Effector memory CD4-positive, alpha-beta T cell (primary cell): ENCODE data around the gene DRAP1.

Experiments
- DNase-seq, 3 donors: peaks; one replicate each; pipeline ENCODE4 v3.0.0-alpha.2; 2020
- H3K27ac ChIP-seq: 2 replicates; pipeline ENCODE4 v1.7.0; 2013; ENCODE audit warnings: mild to moderate bottlenecking, low read length, moderate library complexity; ENCODE audit not compliant: insufficient read depth, poor library complexity, severe bottlenecking
- H3K27me3 ChIP-seq: replicated peaks from 2 replicates; pipeline ENCODE4 v1.7.0; 2013; ENCODE audit warnings: mild to moderate bottlenecking, low read length; ENCODE audit not compliant: insufficient read depth, control insufficient read depth, poor library complexity, severe bottlenecking
- H3K36me3 ChIP-seq: 2 replicates; pipeline ENCODE4 v1.7.0; 2013; ENCODE audit warnings: mild to moderate bottlenecking, low read length, moderate library complexity; ENCODE audit not compliant: control insufficient read depth, insufficient read depth
- H3K4me1 ChIP-seq: 2 replicates; pipeline ENCODE4 v1.7.0; 2013; ENCODE audit warnings: low read length, mild to moderate bottlenecking; ENCODE audit not compliant: control insufficient read depth, insufficient read depth, poor library complexity, severe bottlenecking
- H3K4me3 ChIP-seq: 2 replicates; pipeline ENCODE4 v1.7.0; 2013; ENCODE audit warnings: low read length, low read depth, mild to moderate bottlenecking; ENCODE audit not compliant: insufficient read depth, poor library complexity, severe bottlenecking
- H3K9me3 ChIP-seq: 2 replicates; pipeline ENCODE4 v1.7.0; 2013; ENCODE audit warnings: mild to moderate bottlenecking, low read length, moderate library complexity; ENCODE audit not compliant: control insufficient read depth

Gene DRAP1

GRCh38 chr11:65931773-65932557, 12.7 kb downstream of the DRAP1 start:
- H3K9me3 ChIP-seq: no peaks in the 10 kb centered on the region
- DNase-seq: no peak
- no peaks in the 10 kb centered on the region for H3K36me3 ChIP-seq
- H3K4me3 ChIP-seq: no peak overlapping the region
- H3K27me3 ChIP-seq: no peaks in the 10 kb centered on the region
- no peak overlapping the region for H3K27ac ChIP-seq
- peaks cover 15% of the 10 kb centered on the region for H3K4me1 ChIP-seq

GRCh38 chr11:65932558-65932919, 13.3 kb downstream of the DRAP1 start:
- peaks cover 13% of the 10 kb centered on the region for H3K4me1 ChIP-seq
- H3K36me3 ChIP-seq: no peaks in the 10 kb centered on the region
- no peak for DNase-seq
- no peaks in the 10 kb centered on the region for H3K27me3 ChIP-seq
- no peak overlapping the region for H3K27ac ChIP-seq
- H3K9me3 ChIP-seq: no peaks in the 10 kb centered on the region
- no peak overlapping the region for H3K4me3 ChIP-seq

- H3K9me3 ChIP-seq: no peaks in the 10 kb centered on the region
- peaks cover 3% of the 10 kb centered on the region for H3K4me1 ChIP-seq
- no peak overlapping the region for H3K4me3 ChIP-seq
- no peak overlapping the region for H3K27ac ChIP-seq
- no peaks in the 10 kb centered on the region for H3K27me3 ChIP-seq
- DNase-seq: no peak
- H3K36me3 ChIP-seq: no peaks in the 10 kb centered on the region
Measured at GRCh38 chr11:65934014-65934413, 14.8 kb downstream of the DRAP1 start.

GRCh38 chr11:65937766-65938165, 18.5 kb downstream of the DRAP1 start:
- H3K27me3 ChIP-seq: no peaks in the 10 kb centered on the region
- H3K9me3 ChIP-seq: no peaks in the 10 kb centered on the region
- DNase-seq: no peak
- no peak overlapping the region for H3K27ac ChIP-seq
- no peaks in the 10 kb centered on the region for H3K4me1 ChIP-seq
- no peak overlapping the region for H3K4me3 ChIP-seq
- no peaks in the 10 kb centered on the region for H3K36me3 ChIP-seq

- no peaks in the 10 kb centered on the region for H3K9me3 ChIP-seq
- no peaks in the 10 kb centered on the region for H3K36me3 ChIP-seq
- H3K27ac ChIP-seq: no peak overlapping the region
- H3K4me1 ChIP-seq: no peaks in the 10 kb centered on the region
- DNase-seq: no peak
- H3K4me3 ChIP-seq: no peak overlapping the region
- H3K27me3 ChIP-seq: no peaks in the 10 kb centered on the region
Measured at GRCh38 chr11:65941720-65942310, 22.6 kb downstream of the DRAP1 start.

GRCh38 chr11:65942531-65942930, 23.3 kb downstream of the DRAP1 start:
- Histone ChIP-seq H3K27ac (no peak overlapping the region), H3K4me3 (no peak overlapping the region)
- no peak for DNase-seq

GRCh38 chr11:65944191-65944590, 25.0 kb downstream of the DRAP1 start:
- Histone ChIP-seq H3K4me3 (no peak overlapping the region), H3K9me3 (no peaks in the 10 kb centered on the region), H3K4me1 (no peaks in the 10 kb centered on the region), H3K36me3 (no peaks in the 10 kb centered on the region), H3K27ac (no peak overlapping the region), H3K27me3 (no peaks in the 10 kb centered on the region)
- DNase-seq: no peak

More at GRCh38 chr11:65942531-65942930, 23.3 kb downstream of the DRAP1 start:
- Histone ChIP-seq H3K27me3 (no peaks in the 10 kb centered on the region), H3K36me3 (no peaks in the 10 kb centered on the region), H3K4me1 (no peaks in the 10 kb centered on the region), H3K9me3 (no peaks in the 10 kb centered on the region)

GRCh38 chr11:65944767-65945166, 25.5 kb downstream of the DRAP1 start:
- no peaks in the 10 kb centered on the region for H3K4me1 ChIP-seq
- no peaks in the 10 kb centered on the region for H3K27me3 ChIP-seq
- no peak overlapping the region for H3K27ac ChIP-seq
- H3K4me3 ChIP-seq: no peak overlapping the region
- H3K36me3 ChIP-seq: no peaks in the 10 kb centered on the region
- DNase-seq: no peak
- no peaks in the 10 kb centered on the region for H3K9me3 ChIP-seq

- DNase-seq: no peak
- H3K9me3 ChIP-seq: no peaks in the 10 kb centered on the region
- H3K27ac ChIP-seq: no peak within 1 kb of the TSS
- H3K4me3 ChIP-seq: no peak within 1 kb of the TSS
- H3K27me3 ChIP-seq: no peaks in the 10 kb centered on the region
- no peaks in the 10 kb centered on the region for H3K4me1 ChIP-seq
- H3K36me3 ChIP-seq: no peaks in the 10 kb centered on the region
Measured at GRCh38 chr11:65945430-65945911, 26.2 kb downstream of the DRAP1 start, which contains the start of gene TSGA10IP. TSGA10IP (plus strand) TSS chr11:65945480; CDS start chr11:65945676, 196 bp downstream.

- no peaks in the 10 kb centered on the region for H3K27me3 ChIP-seq
- no peaks in the 10 kb centered on the region for H3K36me3 ChIP-seq
- no peaks in the 10 kb centered on the region for H3K9me3 ChIP-seq
- H3K27ac ChIP-seq: no peak overlapping the region
- no peaks in the 10 kb centered on the region for H3K4me1 ChIP-seq
- no peak overlapping the region for H3K4me3 ChIP-seq
- no peak for DNase-seq
Measured at GRCh38 chr11:65945941-65946558, 26.8 kb downstream of the DRAP1 start.
